HG03108 (cell line): ENCODE data around the gene ZNF655.
A peak's percentile ranks its signal among the peaks of the same experiment; 100 is the strongest.
"Not testable (repeated sequence)": the region's sequence is repeated elsewhere in the genome, so short reads cannot be mapped to it uniquely, and the experiment has no call there.

Experiments
- ATAC-seq: cut with Tn5 transposase; IDR thresholded peaks from one replicate; pipeline ENCODE4 v1.9.1; 2021; ENCODE audit warnings: moderate library complexity; ENCODE audit not compliant: unreplicated experiment

Gene ZNF655, protein sequence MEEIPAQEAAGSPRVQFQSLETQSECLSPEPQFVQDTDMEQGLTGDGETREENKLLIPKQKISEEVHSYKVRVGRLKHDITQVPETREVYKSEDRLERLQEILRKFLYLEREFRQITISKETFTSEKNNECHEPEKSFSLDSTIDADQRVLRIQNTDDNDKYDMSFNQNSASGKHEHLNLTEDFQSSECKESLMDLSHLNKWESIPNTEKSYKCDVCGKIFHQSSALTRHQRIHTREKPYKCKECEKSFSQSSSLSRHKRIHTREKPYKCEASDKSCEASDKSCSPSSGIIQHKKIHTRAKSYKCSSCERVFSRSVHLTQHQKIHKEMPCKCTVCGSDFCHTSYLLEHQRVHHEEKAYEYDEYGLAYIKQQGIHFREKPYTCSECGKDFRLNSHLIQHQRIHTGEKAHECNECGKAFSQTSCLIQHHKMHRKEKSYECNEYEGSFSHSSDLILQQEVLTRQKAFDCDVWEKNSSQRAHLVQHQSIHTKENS

DNA sequence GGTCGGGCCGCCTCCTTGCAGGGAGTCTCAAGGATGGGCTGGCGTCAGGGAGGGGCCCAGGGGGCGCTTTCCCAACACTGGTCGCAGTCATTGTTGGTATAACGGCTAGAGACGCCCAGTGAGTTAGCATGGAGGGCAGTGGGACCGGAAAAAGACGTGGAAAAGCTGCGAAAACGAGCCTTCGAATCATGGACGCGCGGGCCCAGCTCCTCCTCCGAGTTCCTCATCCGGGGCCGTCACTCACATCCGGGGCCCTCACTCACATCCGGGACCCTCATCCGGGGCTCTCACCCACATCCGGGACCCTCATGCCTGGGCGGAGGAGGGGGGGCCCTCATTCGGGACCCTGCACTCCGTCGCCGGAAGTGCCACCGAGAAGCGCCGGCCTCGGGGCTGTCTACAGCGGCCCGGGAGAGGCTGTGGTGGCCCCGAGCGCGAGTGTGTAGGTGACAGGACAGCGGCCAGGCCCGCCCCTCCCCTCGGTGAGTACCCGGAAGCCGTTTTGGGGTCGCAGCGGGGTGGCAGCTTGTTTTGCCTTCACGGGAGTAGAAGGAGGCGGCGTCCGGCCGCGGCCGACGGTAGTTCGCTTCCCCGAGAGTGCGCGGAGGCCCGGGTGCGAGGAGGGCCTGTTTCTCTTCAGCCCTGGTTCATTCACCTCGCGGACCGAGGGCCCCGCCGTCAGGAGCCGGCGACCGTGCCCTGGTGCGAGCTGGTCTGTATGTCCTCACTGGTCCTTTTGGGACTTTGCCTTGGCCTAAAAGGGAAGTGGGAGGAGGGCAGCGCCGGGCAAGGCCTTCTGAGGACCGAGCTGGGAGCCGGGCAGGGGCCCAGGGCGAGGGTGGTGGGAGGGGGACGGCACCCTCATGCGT, at the start of gene ZNF655:
Gene ZNF655 (plus strand): TSS at position 337 of the 869 bp plus-strand sequence. CDS start 1,918 bp downstream, outside the sequence.
- peak; percentile 73 for ATAC-seq

DNA sequence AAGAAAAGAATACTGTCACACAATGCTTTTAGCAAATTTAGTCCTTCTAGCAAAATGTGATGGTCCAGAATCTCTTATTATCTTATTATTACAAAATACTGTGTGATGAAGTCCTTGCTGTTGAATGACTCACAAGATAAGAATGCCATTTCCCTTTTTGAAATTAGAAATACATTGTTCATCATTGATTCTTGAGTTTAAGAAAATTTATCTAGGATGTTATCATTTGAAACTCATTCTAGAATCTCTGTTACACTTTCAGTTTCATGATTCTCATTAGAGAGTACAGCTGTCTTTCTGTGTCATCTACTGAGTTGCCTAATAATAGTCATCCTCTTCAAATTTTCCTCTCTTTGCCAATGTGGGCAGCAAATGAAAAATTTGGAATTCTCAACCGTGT, 44.4 kb upstream of the ZNF655 start:
- ATAC-seq: no peak

DNA sequence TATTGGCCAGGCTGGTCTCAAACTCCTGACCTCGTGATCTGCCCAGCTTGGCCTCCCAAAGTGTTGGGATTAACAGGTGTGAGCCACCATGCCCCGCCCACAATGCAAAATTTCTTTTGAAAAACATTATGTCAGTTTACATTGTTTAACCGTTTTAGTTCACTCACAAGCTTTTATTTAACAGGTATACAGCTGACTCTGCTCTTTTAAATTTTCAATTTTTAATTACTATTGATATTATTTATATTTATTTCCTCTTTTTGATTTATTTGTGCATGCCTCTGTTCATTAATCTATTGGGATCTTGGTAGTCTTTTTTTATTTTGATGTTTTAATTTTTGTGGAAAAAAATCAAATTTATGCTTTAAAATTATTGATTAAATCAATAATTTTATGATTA, 37.0 kb upstream of the ZNF655 start:
- no peak for ATAC-seq

DNA sequence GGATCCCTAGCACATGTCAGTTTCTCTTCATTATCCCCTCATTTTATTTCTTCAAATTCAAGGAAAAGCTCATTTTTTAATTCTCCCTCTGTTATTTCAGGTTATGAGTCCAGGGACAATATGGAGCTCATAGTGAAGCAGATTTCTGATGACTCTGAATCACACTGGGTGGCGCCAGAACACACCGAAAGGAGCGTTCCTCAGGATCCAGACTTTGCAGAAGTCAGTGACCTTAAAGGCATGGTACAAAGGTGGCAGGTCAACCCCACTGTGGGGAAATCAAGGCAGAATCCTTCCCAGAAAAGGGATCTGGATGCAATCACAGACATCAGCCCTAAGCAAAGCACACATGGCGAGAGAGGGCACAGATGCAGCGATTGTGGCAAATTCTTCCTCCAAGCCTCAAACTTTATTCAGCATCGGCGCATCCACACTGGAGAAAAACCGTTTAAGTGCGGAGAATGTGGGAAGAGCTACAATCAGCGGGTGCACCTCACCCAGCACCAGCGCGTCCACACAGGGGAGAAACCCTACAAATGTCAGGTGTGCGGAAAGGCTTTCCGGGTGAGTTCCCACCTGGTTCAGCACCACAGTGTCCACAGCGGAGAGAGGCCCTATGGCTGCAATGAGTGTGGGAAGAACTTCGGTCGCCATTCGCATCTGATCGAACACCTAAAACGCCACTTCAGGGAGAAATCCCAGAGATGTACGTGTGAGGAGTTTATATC, 32.6 kb upstream of the ZNF655 start:
- ATAC-seq: no peak

DNA sequence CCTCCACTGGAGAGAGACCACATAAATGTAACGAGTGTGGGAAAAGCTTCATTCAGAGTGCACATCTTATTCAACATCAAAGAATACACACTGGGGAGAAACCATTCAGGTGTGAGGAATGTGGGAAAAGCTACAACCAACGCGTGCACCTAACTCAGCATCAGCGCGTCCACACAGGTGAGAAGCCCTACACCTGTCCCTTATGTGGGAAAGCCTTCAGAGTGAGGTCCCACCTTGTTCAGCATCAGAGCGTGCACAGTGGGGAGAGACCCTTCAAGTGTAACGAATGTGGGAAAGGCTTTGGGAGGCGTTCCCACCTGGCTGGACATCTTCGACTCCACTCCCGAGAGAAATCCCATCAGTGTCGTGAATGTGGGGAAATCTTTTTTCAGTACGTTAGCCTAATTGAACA, 27.1 kb upstream of the ZNF655 start:
- ATAC-seq: no peak

DNA sequence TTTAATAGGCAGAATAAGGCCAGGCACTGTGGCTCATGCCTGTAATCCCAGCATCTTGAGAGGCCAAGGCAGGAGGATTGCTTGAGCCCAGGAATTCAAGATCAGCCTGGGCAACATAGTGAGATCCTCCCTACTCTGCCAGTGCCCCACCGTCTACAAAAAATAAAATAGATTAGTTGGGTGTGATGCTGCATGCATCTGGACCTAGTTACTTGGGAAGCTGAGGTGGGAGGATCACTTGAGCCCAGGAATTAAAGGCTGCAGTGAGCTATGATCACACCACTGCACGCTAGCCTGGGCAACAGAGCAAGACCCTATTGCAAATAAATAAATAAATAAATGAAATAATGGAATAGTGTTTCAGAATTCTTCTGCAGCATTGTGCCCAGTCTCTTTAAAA, 22.8 kb upstream of the ZNF655 start:
- ATAC-seq: no peak

DNA sequence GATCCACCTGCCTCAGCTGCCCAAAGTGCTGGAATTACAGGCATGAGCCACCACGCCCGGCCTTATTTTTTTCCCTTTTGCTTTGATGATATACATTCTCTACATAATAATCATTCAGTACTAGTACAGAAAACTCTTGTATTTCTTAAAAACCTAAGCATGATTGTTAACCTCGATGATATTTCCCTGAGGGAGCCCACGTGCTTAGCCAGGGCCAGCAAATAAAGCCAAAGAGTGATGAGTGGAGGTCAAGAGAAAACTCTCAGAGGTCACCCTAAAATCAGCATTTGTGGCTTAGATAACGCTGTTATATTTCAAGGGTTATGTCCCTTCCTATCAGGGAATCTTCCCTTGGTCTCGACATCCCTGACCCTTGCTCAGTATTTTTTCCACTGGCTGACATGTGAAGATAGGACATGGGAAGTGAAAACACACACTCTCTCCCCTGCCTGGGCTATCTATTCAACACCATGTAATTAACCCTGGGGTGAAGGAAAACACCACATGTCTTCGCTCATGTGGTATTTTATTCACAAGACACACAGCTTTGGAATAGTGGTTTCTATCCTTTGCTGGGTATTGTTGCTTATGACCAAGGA, 19.1 kb upstream of the ZNF655 start:
- no peak for ATAC-seq

DNA sequence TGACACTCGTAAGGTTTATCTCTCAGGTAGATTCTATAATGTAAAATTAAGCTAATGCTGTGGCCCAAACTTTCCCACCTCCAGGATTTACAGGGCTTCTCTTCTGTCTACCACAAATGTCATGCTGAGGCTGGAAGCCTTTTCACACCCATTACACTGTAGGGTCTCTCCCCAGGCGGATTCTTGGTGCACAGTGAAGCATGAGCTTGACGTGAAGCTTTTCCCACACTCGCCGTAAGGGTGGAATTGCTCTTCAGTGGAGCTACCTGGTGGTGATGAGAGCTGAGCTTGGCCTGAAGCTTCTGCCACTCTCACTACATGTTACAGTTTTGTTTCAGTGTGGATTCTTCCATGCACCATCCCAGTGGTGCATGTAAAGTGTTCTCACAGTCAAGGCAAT, 17.9 kb upstream of the ZNF655 start:
- ATAC-seq: no peak

DNA sequence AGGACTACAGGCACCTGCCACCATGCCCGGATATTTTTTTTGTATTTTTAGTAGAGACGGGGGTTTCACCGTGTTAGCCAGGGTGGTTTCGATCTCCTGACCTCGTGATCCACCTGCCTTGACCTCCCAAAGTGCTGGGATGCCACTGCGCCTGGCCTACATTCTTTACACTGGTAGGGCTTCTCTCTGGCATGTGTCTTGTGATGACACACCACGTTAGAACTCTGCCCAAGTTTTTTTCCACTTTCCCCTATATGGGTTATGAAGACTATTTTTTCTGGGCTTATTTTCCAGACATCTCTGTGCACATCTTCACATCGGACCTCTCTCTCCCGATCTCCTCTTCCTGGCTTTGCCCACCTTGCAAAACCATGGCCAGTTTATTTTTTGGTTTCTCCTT, 17.2 kb upstream of the ZNF655 start:
- ATAC-seq: no peak

DNA sequence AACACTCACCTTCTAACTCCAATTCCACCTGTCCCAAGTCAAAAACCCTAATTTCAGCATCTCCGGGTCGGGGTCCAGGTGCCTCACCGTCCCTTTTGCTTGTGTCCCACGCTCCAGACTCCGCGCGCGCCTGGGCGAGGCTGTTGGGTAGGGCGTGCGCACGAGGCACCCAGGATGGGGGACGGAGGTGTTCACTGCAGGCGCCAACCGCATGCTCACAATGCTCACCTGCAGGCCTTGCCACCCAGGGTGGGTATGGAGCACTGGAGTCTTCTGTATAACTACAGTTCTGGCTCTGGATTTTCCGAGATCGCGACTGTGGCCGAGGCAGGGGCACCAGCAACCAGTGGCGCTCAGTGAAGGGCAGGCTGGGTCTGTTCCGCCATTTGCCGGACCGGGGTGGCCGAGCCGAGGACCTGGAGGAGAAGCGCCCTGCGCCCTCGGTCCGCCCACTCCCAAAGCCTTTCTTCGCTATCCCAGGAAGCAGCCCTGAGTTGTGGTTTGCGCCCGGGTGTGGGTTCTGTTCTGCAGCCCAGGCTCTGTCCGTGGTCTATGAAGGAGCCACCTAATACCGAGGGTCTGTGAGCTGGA, 15.3 kb upstream of the ZNF655 start:
- ATAC-seq: no peak

DNA sequence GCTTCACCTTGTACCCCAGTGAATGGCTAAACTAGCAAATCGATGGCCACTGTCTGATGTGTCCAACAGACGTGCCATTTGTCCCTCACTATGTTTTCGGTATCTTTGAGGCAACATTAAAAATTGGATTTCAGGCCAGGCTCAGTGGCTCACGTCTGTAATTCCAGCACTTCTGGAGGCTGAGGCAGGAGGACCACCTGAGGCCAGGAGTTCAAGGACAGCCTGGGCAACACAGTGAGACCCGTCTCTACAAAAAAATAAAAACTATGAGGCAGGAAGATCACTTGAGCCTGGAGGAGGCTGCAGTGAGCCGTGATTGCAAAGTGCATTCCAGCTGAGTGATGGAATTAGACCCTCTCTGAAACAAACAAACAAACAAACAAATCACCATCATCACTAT, 14.5 kb upstream of the ZNF655 start:
- no peak for ATAC-seq

DNA sequence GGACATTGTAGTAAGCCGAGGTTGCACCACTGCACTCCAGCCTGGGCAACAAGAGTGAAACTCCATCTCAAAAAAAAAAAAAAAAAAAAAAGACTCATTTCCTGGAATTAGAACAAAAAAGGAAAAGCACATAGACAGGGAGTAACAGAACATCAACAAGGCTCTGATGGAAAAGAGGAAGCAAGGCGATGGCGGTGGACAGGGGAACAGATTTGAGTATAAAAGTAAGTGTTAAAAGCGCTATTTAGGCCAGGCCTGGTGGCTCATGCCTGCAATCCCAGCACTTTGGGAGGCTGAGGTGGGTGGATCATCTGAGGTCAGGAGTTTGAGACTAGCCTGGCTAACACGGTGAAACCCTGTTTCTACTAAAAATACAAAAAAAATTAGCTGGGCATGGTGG, 13.1 kb upstream of the ZNF655 start:
- ATAC-seq: not testable (repeated sequence)

DNA sequence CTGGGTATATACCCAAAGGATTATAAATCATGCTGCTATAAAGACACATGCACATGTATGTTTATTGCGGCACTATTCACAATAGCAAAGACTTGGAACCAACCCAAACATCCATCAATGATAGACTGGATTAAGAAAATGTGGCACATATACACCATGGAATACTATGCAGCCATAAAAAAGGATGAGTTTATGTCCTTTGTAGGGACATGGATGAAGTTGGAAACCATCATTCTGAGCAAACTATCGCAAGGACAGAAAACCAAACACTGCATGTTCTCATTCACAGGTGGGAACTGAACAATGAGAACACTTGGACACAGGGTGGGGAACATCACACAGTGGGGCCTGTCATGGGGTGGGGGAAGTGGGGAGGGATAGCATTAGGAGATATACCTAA, 8.9 kb upstream of the ZNF655 start:
- not testable (repeated sequence) for ATAC-seq

DNA sequence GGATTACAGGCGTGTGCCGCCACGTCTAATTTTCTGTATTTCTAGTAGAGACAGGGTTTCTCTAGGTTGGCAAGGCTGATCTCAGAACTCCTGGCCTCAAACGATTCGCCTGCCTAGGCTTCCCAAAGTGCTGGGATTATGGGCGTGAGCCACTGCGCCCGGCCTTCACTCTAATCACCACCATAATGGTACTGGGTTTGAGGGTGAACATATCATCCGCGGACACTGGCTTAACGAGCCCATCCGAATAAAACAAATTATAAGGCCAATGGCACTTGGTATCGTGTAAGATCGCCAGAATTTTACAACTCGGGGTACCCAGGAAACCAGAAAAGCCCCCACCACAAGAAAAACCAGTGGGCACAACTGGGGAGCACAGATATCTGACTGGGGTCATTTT, 7.1 kb upstream of the ZNF655 start:
- no peak for ATAC-seq

DNA sequence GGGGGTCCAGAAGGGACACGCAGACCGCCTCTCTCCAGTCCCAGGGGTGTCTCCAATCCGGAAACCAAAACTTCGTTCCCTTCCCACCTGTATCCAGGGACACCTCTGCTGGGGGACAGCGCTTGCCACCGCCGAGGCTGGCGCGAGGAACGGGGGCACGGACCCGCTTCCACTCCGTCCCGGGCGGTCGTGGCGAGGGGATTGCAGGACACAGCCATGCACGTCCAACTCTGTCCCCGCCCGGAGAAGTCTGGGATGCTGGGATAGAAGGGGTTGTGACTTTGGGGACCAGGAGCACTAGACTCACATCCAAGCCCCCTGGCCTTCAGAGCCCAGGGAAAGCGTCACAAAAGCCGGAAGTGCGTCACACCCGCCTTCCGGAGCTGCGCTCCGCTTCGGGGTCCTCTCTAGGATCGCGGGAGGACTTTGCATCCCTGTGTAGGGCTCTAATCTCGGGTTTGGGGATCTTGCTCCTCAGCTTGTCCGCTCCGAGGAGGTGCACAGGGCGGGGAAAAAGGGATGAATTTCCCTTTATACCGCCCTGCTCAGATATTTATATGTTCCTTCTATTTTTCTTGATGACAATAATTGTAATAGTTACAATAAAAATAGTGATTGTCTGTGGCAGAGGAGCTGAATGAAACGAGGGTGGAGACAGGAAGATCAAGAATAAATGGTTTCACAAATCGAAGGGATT, 6.5 kb upstream of the ZNF655 start, which contains the start of gene FAM200A:
Gene FAM200A (minus strand): TSS at position 348 of the 697 bp plus-strand sequence. CDS start 3,707 bp downstream, outside the sequence.
- peak; percentile 94 for ATAC-seq

DNA sequence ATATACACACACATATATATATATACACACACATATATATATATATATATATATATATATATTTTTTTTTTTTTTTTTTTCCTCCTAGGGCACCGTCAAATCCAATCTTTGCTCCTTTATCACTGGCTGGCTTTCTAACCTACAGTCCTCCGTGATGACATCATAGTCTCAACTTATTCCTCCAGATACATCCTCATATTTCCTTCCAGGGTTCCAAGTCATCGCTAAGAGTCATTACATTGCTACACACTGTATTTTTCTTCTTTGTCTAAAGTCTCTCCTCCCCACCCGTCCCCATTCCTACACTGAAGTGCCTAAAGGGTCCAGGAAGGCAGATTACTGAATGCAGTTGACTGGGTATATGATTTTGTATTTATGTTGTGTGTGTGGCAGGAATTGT, 5.4 kb upstream of the ZNF655 start:
- no peak for ATAC-seq

DNA sequence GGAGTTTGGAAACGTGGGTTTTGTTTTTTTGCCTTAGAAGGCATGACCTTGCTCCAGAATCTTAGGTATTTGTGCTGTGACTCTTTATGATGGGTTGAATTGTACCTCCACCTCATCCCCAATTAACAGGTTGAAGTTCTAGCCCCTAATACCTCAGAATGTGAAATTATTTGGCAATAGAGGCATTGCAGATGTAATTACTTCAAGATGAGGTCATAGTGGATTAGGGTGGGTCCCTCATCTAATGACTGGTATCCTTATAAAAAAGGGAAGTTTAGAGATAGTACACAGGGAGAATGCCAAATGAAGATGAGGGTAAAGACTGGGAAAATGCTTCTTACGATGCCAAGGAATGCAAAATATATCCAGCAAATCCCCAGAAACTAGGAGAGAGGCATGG, 3.5 kb upstream of the ZNF655 start:
- no peak for ATAC-seq

DNA sequence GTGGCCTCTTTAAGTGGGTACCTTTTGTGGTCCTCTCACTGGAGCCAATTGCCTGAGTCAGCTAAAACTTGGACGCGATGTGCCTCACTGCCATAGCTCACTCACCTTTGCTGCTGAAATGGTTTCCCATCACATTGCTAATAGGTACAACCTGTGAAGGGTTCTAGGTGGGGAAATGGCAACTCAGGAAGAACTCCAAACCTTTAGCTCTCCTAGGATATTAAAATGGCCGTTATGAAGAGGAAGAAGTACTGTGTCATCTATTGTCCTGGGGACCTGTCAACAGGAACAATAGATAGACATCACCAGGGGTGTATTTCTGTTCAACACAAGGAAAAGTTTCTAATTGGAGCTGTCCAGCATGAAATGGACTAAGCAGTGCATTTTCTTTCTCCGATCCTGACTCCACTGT, 1.2 kb upstream of the ZNF655 start:
- ATAC-seq: no peak

DNA sequence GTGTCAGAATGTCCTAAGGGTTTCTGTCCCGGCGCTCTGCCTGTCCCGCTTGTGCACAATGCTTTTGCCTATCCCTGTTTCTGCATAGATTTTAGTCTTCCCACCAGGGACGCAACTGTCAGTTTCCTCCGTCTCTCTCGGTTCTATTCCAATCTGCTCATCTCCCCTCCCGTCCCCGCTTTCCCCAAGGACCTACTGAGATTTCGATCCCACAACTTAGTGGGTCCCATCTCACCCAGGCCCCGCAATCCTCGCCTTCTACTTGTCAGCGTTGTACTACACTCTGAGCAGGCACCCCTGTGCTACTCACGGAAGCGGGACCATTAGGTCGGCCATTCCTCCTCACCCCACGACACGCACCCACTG, 519 bp upstream of the ZNF655 start:
- ATAC-seq: no peak
